ENCODE measurements around the gene GLT1D1.

Gene GLT1D1

DNA sequence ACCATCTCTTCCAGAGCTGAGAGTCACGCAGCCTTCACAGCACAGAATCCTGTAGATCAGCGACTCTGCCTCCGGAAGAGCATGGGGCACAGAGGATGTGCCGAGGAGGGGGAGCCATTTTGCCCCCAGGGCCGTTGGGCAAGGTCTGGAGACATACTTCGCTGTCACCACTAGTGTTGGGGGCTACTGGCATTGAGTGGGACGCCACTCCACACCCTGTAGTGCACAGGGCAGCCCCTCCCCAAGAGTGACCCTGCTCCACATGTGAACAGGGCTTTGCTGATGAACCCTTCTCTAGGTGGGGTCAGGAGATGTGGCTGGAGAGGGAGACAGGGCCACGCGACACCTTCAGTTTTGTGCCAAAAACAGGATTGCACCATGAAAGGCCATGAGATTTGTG, 6.0 kb downstream of the GLT1D1 start:
- TF ChIP-seq CTCF (IDR thresholded peaks at IDR 0.05; ENCODE audit: low read depth, low read length, missing control alignments) = no peak
- no peak for DNase-seq (ENCODE audit: extremely low read depth, low read depth)
- no peak overlapping the region for H3K4me3 ChIP-seq (replicated peaks; ENCODE audit: low read depth, low read length)

DNA sequence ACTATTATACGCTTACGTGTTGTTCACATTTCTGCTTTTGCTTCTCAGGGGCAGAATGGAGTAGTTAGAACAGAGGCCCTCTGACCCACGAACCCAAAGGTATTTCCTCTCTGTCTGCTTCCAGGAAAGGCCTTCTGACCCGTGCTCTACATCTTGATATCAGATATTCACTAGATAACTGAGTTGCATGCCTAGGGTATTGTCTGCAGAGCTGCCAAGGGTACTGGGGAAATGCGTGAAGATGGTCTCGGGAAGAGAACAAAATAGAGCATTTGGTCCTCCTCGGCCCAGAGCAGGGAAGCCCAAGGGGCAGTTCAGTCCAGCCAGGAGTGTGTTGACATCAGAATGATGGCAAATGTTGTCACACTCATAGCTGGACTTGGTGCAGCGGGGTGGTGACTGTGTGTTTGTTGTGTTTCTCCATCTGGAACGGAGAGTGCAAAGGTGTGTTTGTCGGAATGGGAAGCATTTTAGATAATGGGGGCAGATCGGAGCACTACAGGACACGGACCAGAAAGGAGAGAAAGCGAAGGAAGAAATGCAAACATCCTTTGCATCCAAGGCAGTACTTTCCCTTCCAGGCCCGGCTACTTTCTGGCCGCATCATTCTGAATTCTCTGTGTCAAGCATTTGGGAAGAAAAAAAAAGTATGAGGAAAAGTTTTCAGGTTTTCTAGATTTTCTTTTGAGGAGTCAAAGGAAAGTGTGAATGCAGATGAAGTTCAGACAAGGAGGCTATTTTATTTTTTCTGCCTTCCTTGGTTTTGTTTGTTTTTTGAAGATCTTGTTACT, 8.1 kb downstream of the GLT1D1 start:
- DNase-seq (ENCODE audit: extremely low read depth, low read depth) = no peak
- no peak overlapping the region for H3K4me3 ChIP-seq (replicated peaks; ENCODE audit: low read depth, low read length)

DNA sequence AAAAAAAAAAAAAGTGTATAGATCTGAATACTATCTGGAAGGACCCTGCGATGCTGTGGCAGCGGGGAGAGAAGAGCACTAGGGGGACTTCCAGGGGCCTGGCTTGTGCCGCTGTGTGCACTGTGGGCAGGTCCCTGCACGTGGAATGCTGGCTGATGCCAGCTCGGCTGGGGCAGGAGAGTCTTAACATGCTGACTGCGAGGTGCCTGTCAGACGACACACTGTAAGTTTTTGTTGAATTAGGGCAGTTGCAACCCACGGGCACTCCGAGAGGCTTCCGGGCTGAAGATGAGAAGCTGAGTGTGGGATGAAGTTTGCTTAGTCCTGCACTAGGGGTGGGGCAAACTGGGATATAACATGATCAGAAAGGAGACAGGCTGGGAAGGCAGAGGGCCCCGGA, 10.7 kb downstream of the GLT1D1 start:
- TF ChIP-seq CTCF (IDR thresholded peaks at IDR 0.05; ENCODE audit: low read depth, low read length, missing control alignments) = no peak
- no peak overlapping the region for H3K4me3 ChIP-seq (replicated peaks; ENCODE audit: low read depth, low read length)
- DNase-seq (ENCODE audit: extremely low read depth, low read depth) = no peak

More for the DNA sequence above, 8.1 kb downstream of the GLT1D1 start:
- no peak for TF ChIP-seq CTCF (IDR thresholded peaks at IDR 0.05; ENCODE audit: low read depth, low read length, missing control alignments)

DNA sequence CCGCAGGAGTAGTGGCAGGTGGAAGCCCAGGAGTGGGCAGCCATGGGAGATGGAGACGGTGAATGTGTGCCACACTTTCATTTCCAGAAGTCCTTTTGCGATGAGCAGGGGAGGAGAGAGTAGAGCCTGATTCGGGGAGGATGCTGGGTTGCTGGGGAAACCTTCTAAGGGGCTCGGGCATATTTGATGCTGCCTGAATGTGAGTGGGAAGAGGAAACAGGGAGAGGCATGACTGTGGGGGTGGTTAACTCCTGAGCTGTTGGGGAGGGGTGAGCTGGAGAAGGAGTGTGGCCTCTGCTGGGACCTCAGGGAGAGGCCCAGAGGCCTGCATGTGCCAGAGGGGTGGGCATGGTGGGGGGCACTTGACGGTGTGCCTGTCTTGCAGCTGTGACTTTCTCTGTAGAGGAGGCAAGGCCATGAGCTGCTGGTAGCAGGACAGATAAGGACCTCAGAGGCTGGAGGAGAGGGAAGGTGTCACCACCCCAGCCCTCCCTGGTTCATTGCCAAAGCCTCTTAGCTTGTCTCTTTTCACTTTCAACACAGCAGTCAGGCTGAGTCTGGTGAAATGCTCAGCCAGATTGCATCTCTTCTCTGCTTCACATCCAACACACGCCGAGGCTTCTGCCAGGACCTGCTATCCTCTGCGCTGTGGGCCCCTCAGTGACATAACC, 11.4 kb downstream of the GLT1D1 start:
- no peak overlapping the region for H3K4me3 ChIP-seq (replicated peaks; ENCODE audit: low read depth, low read length)
- no peak for DNase-seq (ENCODE audit: extremely low read depth, low read depth)
- TF ChIP-seq CTCF (IDR thresholded peaks at IDR 0.05; ENCODE audit: low read depth, low read length, missing control alignments) = no peak

DNA sequence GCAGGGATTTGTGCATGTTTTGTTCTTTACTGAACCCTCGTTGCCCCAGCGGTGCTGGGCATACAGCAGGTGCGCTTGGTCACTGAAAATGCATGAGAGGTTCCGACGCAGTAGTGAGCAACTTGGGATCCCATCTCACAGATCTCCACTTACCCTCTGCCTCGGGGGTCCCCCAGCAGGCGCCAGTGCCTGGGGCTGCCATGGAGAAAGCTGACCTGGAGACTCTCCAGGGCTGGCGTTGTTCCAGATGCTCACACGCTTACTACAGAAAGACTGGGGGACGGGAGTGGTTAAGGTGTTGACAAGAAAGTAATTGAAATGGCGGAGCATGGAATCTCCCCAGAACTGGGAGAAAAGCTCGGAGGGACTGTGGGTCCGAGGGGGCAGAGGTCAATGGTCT, 14.2 kb downstream of the GLT1D1 start:
- no peak for TF ChIP-seq CTCF (IDR thresholded peaks at IDR 0.05; ENCODE audit: low read depth, low read length, missing control alignments)
- no peak overlapping the region for H3K4me3 ChIP-seq (replicated peaks; ENCODE audit: low read depth, low read length)
- DNase-seq (ENCODE audit: extremely low read depth, low read depth) = no peak

DNA sequence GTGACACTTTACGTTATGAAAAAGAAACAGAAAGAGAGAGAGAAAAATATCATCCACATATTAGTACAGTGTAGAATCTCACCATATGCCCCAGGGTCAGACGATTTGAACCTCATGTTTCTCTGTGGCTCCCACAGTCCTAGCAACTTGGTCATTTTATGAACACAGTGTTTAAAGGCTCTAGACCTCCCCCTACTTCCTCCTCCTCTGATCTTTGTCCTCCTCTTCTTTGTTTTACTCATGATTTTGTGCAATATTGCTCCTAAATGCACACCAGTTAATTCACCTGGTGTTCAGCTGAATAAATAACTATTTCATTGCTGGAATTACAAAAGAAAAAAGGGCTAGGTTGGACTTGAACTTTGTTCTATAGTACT, 18.2 kb downstream of the GLT1D1 start:
- DNase-seq (ENCODE audit: extremely low read depth, low read depth) = no peak
- TF ChIP-seq CTCF (IDR thresholded peaks at IDR 0.05; ENCODE audit: low read depth, low read length, missing control alignments) = no peak
- H3K4me3 ChIP-seq (replicated peaks; ENCODE audit: low read depth, low read length) = no peak overlapping the region

Data from HFF-Myc (cell line).